Measurements from ENCODE around the gene OR4F29. TPM values are rescaled to one million over a fixed set of nuclear protein-coding genes. Genes with fewer than 3 reads are reported as not detected.
"Not testable (repeated sequence)": the region's sequence is repeated elsewhere in the genome, so short reads cannot be mapped to it uniquely, and the experiment has no call there.

Gene OR4F29
- not detected for total RNA-seq

GRCh38 chr1:451578-451977 is at the start of gene OR4F29:
Gene OR4F29 (minus strand): TSS chr1:451678. CDS start chr1:451678, 0 bp downstream.
- DNase-seq; H3K27me3 Mint-ChIP-seq; H3K9me3 Mint-ChIP-seq (ENCODE audit: low read depth); H3K36me3 Mint-ChIP-seq; H3K27ac Mint-ChIP-seq; H3K4me1 Mint-ChIP-seq; ATAC-seq; H3K4me3 Mint-ChIP-seq; CTCF ChIA-PET: not testable (repeated sequence)

Other genes with a start within 250 kb of the OR4F29 start
- not detected for gene OR4F16, start 235.0 kb upstream of the OR4F29 start, total RNA-seq

Measured in activated CD8-positive, alpha-beta memory T cell treated with anti-CD3 and anti-CD28 coated beads, Interleukin-2, amount 10 ng/mL, durations not matched to agents 7 days and 5 days (primary cell).